HepG2 (cell line): ENCODE results near the gene ADAMTS4. TPM values are rescaled to one million over a fixed set of nuclear protein-coding genes. Genes with fewer than 3 reads are reported as not detected.

Experiments
- CENPBD1 ChIP-seq: sonication (generic); formaldehyde crosslinking; IDR thresholded peaks from 2 replicates; pipeline ENCODE4 v1.8.0; 2022; ENCODE audit warnings: missing genetic modification reagents, low read depth, mild to moderate bottlenecking, borderline replicate concordance
- FOSL1 ChIP-seq: sonication (generic); formaldehyde crosslinking; IDR thresholded peaks from 2 replicates; pipeline ENCODE4 v1.9.0; 2021; ENCODE audit warnings: missing genetic modification reagents, borderline replicate concordance
- NR3C1 ChIP-seq: sonication (generic); formaldehyde crosslinking; IDR thresholded peaks from 2 replicates; pipeline ENCODE4 v1.4.0; 2020; ENCODE audit warnings: missing genetic modification reagents
- RBFOX2 ChIP-seq: fragments of 200-400 bp; formaldehyde crosslinking; IDR thresholded peaks from 2 replicates; pipeline ENCODE4 v1.6.1; 2017; ENCODE audit warnings: low read depth, mild to moderate bottlenecking, low read length
- SALL2 ChIP-seq: sonication (generic); formaldehyde crosslinking; IDR thresholded peaks from 2 replicates; pipeline ENCODE4 v1.8.1; 2023; ENCODE audit warnings: mild to moderate bottlenecking, missing genetic modification reagents, inconsistent platforms
- SPEN ChIP-seq: sonication (generic); formaldehyde crosslinking; IDR thresholded peaks from 2 replicates; pipeline ENCODE4 v1.5.1; 2020; ENCODE audit warnings: low read depth, mild to moderate bottlenecking, missing genetic modification reagents
- ZBTB21 ChIP-seq: sonication (generic); formaldehyde crosslinking; IDR thresholded peaks from 2 replicates; pipeline ENCODE4 v1.4.0; 2020; ENCODE audit warnings: missing genetic modification reagents
- ZBTB7B ChIP-seq: sonication (generic); formaldehyde crosslinking; IDR thresholded peaks from 2 replicates; pipeline ENCODE4 v1.4.0; 2020; ENCODE audit warnings: missing genetic modification reagents
- ZNF17 ChIP-seq: sonication (generic); formaldehyde crosslinking; IDR thresholded peaks from 2 replicates; pipeline ENCODE4 v1.5.0; 2020; ENCODE audit warnings: mild to moderate bottlenecking, missing genetic modification reagents
- ZNF34 ChIP-seq: sonication (generic); formaldehyde crosslinking; IDR thresholded peaks from 2 replicates; pipeline ENCODE4 v1.4.0; 2020; ENCODE audit warnings: mild to moderate bottlenecking, missing genetic modification reagents, borderline replicate concordance
- ZNF432 ChIP-seq: sonication (generic); formaldehyde crosslinking; IDR thresholded peaks from 2 replicates; pipeline ENCODE4 v1.5.0; 2020; ENCODE audit warnings: missing genetic modification reagents, mild to moderate bottlenecking, borderline replicate concordance
- polyA plus RNA-seq, 8 experiments: library from polyadenylated mRNA; depleted of rRNA in 3 of 8; stranded (reverse) in 7 of 8; unstranded in 1 of 8; fragments of >200 nt; fragmentation: Illumina TruSeq in 4 of 8; extraction: Trizol in 4 of 8; gene quantifications; 2 replicates each; pipeline versions ENCODE4 v1.2.1 to v1.2.3, GENCODE V29; 2011 to 2016; ENCODE audit warnings: low read depth in 4 of 8, missing spikeins in 1 of 8, mixed read lengths in 1 of 8; ENCODE audit not compliant: insufficient read depth in 1 of 8
- total RNA-seq, 5 experiments: library from RNA; depleted of rRNA; stranded (reverse); fragments of >200 nt; fragmentation: Illumina TruSeq; extraction: Trizol; gene quantifications; 2 replicates each; pipeline ENCODE4 v1.2.3, GENCODE V29; 2016; ENCODE audit warnings: low read depth in 1 of 5
- TF ChIP-seq, protein P1 (sequence below): sonication (generic); formaldehyde crosslinking; IDR thresholded peaks from 2 replicates; pipeline ENCODE4 v1.4.0; 2020; ENCODE audit warnings: missing genetic modification reagents, borderline replicate concordance
- TF ChIP-seq, protein P2 (sequence below), 2 experiments: IDR thresholded peaks; 2 replicates each; pipeline ENCODE4 v1.6.1; 2011 to 2012; ENCODE audit warnings: low read length in 2 of 2, borderline replicate concordance in 1 of 2, low read depth in 1 of 2, mild to moderate bottlenecking in 1 of 2, moderate library complexity in 1 of 2
- TF ChIP-seq, protein P3 (sequence below): sonication (generic); formaldehyde crosslinking; IDR thresholded peaks from 2 replicates; pipeline ENCODE4 v1.9.0; 2022; ENCODE audit warnings: low read depth, missing genetic modification reagents
- TF ChIP-seq, protein P4 (sequence below): sonication (generic); formaldehyde crosslinking; IDR thresholded peaks from 2 replicates; pipeline ENCODE4 v1.9.0; 2021; ENCODE audit warnings: missing genetic modification reagents, mild to moderate bottlenecking, borderline replicate concordance

The ADAMTS4 gene
- total and polyA plus RNA-seq, 2 of the 13 experiments (the other 11 are each of a cell fraction or from before 2014, with no cell fraction given): 0.51 to 1.7 TPM

GRCh38 chr1:161223805-161224694 is 25.2 kb upstream of the ADAMTS4 start (continued):
- TF ChIP-seq, protein P1, sequence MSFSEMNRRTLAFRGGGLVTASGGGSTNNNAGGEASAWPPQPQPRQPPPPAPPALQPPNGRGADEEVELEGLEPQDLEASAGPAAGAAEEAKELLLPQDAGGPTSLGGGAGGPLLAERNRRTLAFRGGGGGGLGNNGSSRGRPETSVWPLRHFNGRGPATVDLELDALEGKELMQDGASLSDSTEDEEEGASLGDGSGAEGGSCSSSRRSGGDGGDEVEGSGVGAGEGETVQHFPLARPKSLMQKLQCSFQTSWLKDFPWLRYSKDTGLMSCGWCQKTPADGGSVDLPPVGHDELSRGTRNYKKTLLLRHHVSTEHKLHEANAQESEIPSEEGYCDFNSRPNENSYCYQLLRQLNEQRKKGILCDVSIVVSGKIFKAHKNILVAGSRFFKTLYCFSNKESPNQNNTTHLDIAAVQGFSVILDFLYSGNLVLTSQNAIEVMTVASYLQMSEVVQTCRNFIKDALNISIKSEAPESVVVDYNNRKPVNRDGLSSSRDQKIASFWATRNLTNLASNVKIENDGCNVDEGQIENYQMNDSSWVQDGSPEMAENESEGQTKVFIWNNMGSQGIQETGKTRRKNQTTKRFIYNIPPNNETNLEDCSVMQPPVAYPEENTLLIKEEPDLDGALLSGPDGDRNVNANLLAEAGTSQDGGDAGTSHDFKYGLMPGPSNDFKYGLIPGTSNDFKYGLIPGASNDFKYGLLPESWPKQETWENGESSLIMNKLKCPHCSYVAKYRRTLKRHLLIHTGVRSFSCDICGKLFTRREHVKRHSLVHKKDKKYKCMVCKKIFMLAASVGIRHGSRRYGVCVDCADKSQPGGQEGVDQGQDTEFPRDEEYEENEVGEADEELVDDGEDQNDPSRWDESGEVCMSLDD: peak; percentile 56; the same call in 1 of the 2 replicates
- TF ChIP-seq SALL2 (CRISPR knock-in tag): no peak
- TF ChIP-seq SPEN (CRISPR knock-in tag): peak; percentile 22; the same call in 1 of the 2 replicates
- TF ChIP-seq, protein P2, sequence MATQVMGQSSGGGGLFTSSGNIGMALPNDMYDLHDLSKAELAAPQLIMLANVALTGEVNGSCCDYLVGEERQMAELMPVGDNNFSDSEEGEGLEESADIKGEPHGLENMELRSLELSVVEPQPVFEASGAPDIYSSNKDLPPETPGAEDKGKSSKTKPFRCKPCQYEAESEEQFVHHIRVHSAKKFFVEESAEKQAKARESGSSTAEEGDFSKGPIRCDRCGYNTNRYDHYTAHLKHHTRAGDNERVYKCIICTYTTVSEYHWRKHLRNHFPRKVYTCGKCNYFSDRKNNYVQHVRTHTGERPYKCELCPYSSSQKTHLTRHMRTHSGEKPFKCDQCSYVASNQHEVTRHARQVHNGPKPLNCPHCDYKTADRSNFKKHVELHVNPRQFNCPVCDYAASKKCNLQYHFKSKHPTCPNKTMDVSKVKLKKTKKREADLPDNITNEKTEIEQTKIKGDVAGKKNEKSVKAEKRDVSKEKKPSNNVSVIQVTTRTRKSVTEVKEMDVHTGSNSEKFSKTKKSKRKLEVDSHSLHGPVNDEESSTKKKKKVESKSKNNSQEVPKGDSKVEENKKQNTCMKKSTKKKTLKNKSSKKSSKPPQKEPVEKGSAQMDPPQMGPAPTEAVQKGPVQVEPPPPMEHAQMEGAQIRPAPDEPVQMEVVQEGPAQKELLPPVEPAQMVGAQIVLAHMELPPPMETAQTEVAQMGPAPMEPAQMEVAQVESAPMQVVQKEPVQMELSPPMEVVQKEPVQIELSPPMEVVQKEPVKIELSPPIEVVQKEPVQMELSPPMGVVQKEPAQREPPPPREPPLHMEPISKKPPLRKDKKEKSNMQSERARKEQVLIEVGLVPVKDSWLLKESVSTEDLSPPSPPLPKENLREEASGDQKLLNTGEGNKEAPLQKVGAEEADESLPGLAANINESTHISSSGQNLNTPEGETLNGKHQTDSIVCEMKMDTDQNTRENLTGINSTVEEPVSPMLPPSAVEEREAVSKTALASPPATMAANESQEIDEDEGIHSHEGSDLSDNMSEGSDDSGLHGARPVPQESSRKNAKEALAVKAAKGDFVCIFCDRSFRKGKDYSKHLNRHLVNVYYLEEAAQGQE (IDR thresholded peaks at IDR 0.05; ENCODE audit: borderline replicate concordance in 1 of 2, low read depth in 1 of 2, low read length in 2 of 2): peak in 1 of 2 experiments; percentile 70; a peak in 2 of 4 replicates
- no peak for TF ChIP-seq ZNF34 (CRISPR knock-in tag)
- TF ChIP-seq ZNF432 (CRISPR knock-in tag): no peak
- TF ChIP-seq ZBTB21 (CRISPR knock-in tag): no peak
- TF ChIP-seq, protein P3, sequence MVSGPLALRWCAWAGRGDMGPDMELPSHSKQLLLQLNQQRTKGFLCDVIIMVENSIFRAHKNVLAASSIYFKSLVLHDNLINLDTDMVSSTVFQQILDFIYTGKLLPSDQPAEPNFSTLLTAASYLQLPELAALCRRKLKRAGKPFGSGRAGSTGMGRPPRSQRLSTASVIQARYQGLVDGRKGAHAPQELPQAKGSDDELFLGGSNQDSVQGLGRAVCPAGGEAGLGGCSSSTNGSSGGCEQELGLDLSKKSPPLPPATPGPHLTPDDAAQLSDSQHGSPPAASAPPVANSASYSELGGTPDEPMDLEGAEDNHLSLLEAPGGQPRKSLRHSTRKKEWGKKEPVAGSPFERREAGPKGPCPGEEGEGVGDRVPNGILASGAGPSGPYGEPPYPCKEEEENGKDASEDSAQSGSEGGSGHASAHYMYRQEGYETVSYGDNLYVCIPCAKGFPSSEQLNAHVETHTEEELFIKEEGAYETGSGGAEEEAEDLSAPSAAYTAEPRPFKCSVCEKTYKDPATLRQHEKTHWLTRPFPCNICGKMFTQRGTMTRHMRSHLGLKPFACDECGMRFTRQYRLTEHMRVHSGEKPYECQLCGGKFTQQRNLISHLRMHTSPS (CRISPR knock-in tag): no peak
- peak; percentile 77 for TF ChIP-seq ZBTB7B
- TF ChIP-seq NR3C1 (CRISPR knock-in tag): no peak
- TF ChIP-seq FOSL1 (CRISPR knock-in tag): peak; percentile 60; the same call in 1 of the 2 replicates
- TF ChIP-seq RBFOX2: peak; percentile 65
- no peak for TF ChIP-seq ZNF17
- TF ChIP-seq, protein P4, sequence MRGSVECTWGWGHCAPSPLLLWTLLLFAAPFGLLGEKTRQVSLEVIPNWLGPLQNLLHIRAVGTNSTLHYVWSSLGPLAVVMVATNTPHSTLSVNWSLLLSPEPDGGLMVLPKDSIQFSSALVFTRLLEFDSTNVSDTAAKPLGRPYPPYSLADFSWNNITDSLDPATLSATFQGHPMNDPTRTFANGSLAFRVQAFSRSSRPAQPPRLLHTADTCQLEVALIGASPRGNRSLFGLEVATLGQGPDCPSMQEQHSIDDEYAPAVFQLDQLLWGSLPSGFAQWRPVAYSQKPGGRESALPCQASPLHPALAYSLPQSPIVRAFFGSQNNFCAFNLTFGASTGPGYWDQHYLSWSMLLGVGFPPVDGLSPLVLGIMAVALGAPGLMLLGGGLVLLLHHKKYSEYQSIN (CRISPR knock-in tag): peak; percentile 12; the same call in 1 of the 2 replicates
- no peak for TF ChIP-seq CENPBD1 (CRISPR knock-in tag)
